GM23338 (cell line): Measurements from ENCODE around the gene S100P. TPM values are rescaled to one million over a fixed set of nuclear protein-coding genes. Genes with fewer than 3 reads are reported as not detected.

Source experiments
- ATAC-seq: fragments of 200-7000 bp; cut with Tn5 transposase; 3 replicates; pipeline ENCODE4 v1.9.1; 2020
- DNase-seq: peaks from one replicate; pipeline ENCODE4 v3.0.0-alpha.2; 2015; ENCODE audit warnings: low spot score
- H2AFZ ChIP-seq: fragments of 200-600 bp; sonication (generic); 2 replicates; pipeline ENCODE4 v1.8.0; 2016; ENCODE audit warnings: antibody characterized with exemption, mild to moderate bottlenecking, moderate library complexity
- H3F3A ChIP-seq: fragments of 200-600 bp; sonication (generic); replicated peaks from 2 replicates; pipeline ENCODE4 v1.8.0; 2017; ENCODE audit warnings: antibody characterized with exemption, mixed run types, low read depth
- H3K27ac ChIP-seq: fragments of 200-600 bp; sonication (generic); 2 replicates; pipeline ENCODE4 v1.6.1; 2016; ENCODE audit warnings: low read depth
- H3K27me3 ChIP-seq: fragments of 200-600 bp; sonication (generic); 2 replicates; pipeline ENCODE4 v1.8.0; 2016; ENCODE audit warnings: mild to moderate bottlenecking, mixed run types, moderate library complexity; ENCODE audit not compliant: insufficient read depth
- H3K36me3 ChIP-seq: fragments of 200-600 bp; sonication (generic); 2 replicates; pipeline ENCODE4 v1.8.0; 2016; ENCODE audit warnings: mild to moderate bottlenecking; ENCODE audit not compliant: insufficient read depth
- H3K4me1 ChIP-seq: fragments of 200-600 bp; sonication (generic); 2 replicates; pipeline ENCODE4 v1.8.0; 2016; ENCODE audit warnings: mild to moderate bottlenecking, moderate library complexity; ENCODE audit not compliant: insufficient read depth
- H3K4me2 ChIP-seq: fragments of 200-600 bp; sonication (generic); 2 replicates; pipeline ENCODE4 v1.7.1; 2017; ENCODE audit warnings: mixed run types
- H3K4me3 ChIP-seq: fragments of 200-600 bp; sonication (generic); 2 replicates; pipeline ENCODE4 v1.6.1; 2016; ENCODE audit warnings: mixed run types
- H3K79me2 ChIP-seq: fragments of 200-600 bp; sonication (generic); replicated peaks from 2 replicates; pipeline ENCODE4 v1.8.0; 2017; ENCODE audit warnings: mild to moderate bottlenecking; ENCODE audit not compliant: insufficient read depth
- H3K9me2 ChIP-seq: fragments of 200-600 bp; sonication (generic); 2 replicates; pipeline ENCODE4 v1.8.0; 2017; ENCODE audit not compliant: insufficient read depth
- H4K20me1 ChIP-seq: fragments of 200-600 bp; sonication (generic); replicated peaks from 2 replicates; pipeline ENCODE4 v1.8.0; 2017; ENCODE audit warnings: mild to moderate bottlenecking; ENCODE audit not compliant: insufficient read depth
- H3K27ac Mint-ChIP-seq: 2 replicates; pipeline ENCODE4 v1.8.0; 2020; ENCODE audit warnings: inconsistent platforms, mild to moderate bottlenecking, moderate library complexity, mixed read lengths
- H3K27me3 Mint-ChIP-seq: 3 replicates; pipeline ENCODE4 v1.8.0; 2022; ENCODE audit warnings: low read depth, mild to moderate bottlenecking, moderate library complexity, mixed read lengths, inconsistent platforms; ENCODE audit not compliant: insufficient read depth, poor library complexity
- H3K36me3 Mint-ChIP-seq: 3 replicates; pipeline ENCODE4 v1.8.0; 2021; ENCODE audit warnings: low read depth, mild to moderate bottlenecking, inconsistent platforms, moderate library complexity, mixed read lengths
- H3K4me1 Mint-ChIP-seq: 3 replicates; pipeline ENCODE4 v1.8.0; 2020; ENCODE audit warnings: mild to moderate bottlenecking, inconsistent platforms, mixed read lengths
- H3K4me3 Mint-ChIP-seq: 3 replicates; pipeline ENCODE4 v1.8.0; 2021; ENCODE audit warnings: moderate library complexity, mild to moderate bottlenecking, inconsistent platforms, mixed read lengths
- H3K9me3 Mint-ChIP-seq: 3 replicates; pipeline ENCODE4 v1.8.0; 2020; ENCODE audit warnings: moderate library complexity, mild to moderate bottlenecking, inconsistent platforms, mixed read lengths
- CREB1 ChIP-seq: fragments of 250-450 bp; sonication (Bioruptor Pico); IDR thresholded peaks from 2 replicates; pipeline ENCODE4 v1.5.0; 2020; ENCODE audit warnings: low read depth, mild to moderate bottlenecking, moderate library complexity
- EZH2 ChIP-seq: fragments of 200-600 bp; sonication (generic); IDR thresholded peaks from one replicate; pipeline ENCODE4 v1.8.0; 2017; ENCODE audit warnings: antibody characterized with exemption, mild to moderate bottlenecking, low read depth; ENCODE audit not compliant: unreplicated experiment
- EZH2phosphoT487 ChIP-seq: fragments of 200-600 bp; sonication (generic); IDR thresholded peaks from one replicate; pipeline ENCODE4 v1.8.1; 2018; ENCODE audit warnings: antibody characterized with exemption; ENCODE audit not compliant: unreplicated experiment
- JUNB ChIP-seq: IDR thresholded peaks from one replicate; pipeline ENCODE4 v1.6.1; 2016; ENCODE audit warnings: antibody characterized with exemption; ENCODE audit not compliant: unreplicated experiment
- NANOG ChIP-seq: IDR thresholded peaks from 2 replicates; pipeline ENCODE4 v1.6.1; 2016; ENCODE audit warnings: antibody characterized with exemption, borderline replicate concordance
- POLR2AphosphoS5 ChIP-seq: IDR thresholded peaks from 2 replicates; pipeline ENCODE4 v1.6.1; 2016; ENCODE audit warnings: antibody characterized with exemption, low read depth
- ZNF114 ChIP-seq: fragments of 250-450 bp; sonication (Bioruptor Pico); IDR thresholded peaks from 2 replicates; pipeline ENCODE4 v1.5.0; 2020; ENCODE audit warnings: mild to moderate bottlenecking, moderate library complexity
- ZNF331 ChIP-seq: fragments of 250-450 bp; sonication (Bioruptor Pico); IDR thresholded peaks from 2 replicates; pipeline ENCODE4 v1.5.0; 2020; ENCODE audit warnings: low read depth, mild to moderate bottlenecking, moderate library complexity
- polyA plus RNA-seq: library from polyadenylated mRNA; unstranded; fragments of >200 nt; fragmentation: Nextera tagmentation; extraction: Ambion mirVana; gene quantifications from 2 replicates; pipeline ENCODE4 v1.2.1, GENCODE V29; 2016
- total RNA-seq: library from RNA; depleted of rRNA; stranded (reverse); fragments of >200 nt; shearing (Covaris generic); gene quantifications from 2 replicates; pipeline ENCODE4 v1.2.3, GENCODE V29; 2014
- TF ChIP-seq, protein P1 (sequence below), 2 experiments: fragments of 200-600 bp in 1 of 2; sonication (generic) in 1 of 2; conservative IDR thresholded peaks; 2 replicates each; pipeline versions ENCODE4 v1.5.1 to v1.6.1; 2016 to 2017; ENCODE audit warnings: antibody characterized with exemption in 2 of 2, low read depth in 2 of 2, mild to moderate bottlenecking in 2 of 2, moderate library complexity in 1 of 2
- TF ChIP-seq, protein P2 (sequence below): IDR thresholded peaks from 2 replicates; pipeline ENCODE4 v1.6.1; 2016; ENCODE audit warnings: antibody characterized with exemption
- TF ChIP-seq, protein P3 (sequence below): IDR thresholded peaks from one replicate; pipeline ENCODE4 v1.6.1; 2018; ENCODE audit warnings: antibody characterized with exemption; ENCODE audit not compliant: unreplicated experiment

The S100P gene
- total and polyA plus RNA-seq, 2 experiments from 2014 or later = 0.32 TPM; not detected in 1

GRCh38 chr4:6689506-6689960 lies 4.1 kb upstream of the S100P start:
- H3K27me3 Mint-ChIP-seq = peaks cover 18% of the 10 kb centered on the region
- Histone ChIP-seq H3K4me2 (no peak overlapping the region), H3K27me3 (no peaks in the 10 kb centered on the region), H3K4me3 (no peak overlapping the region), H3K36me3 (no peaks in the 10 kb centered on the region), H3K79me2 (no peaks in the 10 kb centered on the region), H3K27ac (no peak overlapping the region), H3K9me2 (no peaks in the 10 kb centered on the region), H2AFZ (peak overlapping the region; percentile 47), H3K4me1 (peaks cover 3% of the 10 kb centered on the region; the same call in 1 of the 2 replicates), H4K20me1 (no peaks in the 10 kb centered on the region), H3F3A (no peaks in the 10 kb centered on the region)
- no peak for DNase-seq
- peak overlapping the region; percentile 44; the same call in 1 of the 2 replicates for H3K27ac Mint-ChIP-seq
- TF ChIP-seq EZH2phosphoT487 (no peak), POLR2AphosphoS5 (no peak), CREB1 (CRISPR knock-in tag) (no peak), EZH2 (no peak), JUNB (no peak), ZNF331 (CRISPR knock-in tag) (no peak), ZNF114 (CRISPR knock-in tag) (no peak), NANOG (no peak)
- TF ChIP-seq, protein P1, sequence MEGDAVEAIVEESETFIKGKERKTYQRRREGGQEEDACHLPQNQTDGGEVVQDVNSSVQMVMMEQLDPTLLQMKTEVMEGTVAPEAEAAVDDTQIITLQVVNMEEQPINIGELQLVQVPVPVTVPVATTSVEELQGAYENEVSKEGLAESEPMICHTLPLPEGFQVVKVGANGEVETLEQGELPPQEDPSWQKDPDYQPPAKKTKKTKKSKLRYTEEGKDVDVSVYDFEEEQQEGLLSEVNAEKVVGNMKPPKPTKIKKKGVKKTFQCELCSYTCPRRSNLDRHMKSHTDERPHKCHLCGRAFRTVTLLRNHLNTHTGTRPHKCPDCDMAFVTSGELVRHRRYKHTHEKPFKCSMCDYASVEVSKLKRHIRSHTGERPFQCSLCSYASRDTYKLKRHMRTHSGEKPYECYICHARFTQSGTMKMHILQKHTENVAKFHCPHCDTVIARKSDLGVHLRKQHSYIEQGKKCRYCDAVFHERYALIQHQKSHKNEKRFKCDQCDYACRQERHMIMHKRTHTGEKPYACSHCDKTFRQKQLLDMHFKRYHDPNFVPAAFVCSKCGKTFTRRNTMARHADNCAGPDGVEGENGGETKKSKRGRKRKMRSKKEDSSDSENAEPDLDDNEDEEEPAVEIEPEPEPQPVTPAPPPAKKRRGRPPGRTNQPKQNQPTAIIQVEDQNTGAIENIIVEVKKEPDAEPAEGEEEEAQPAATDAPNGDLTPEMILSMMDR (conservative IDR thresholded peaks at IDR 0.05; ENCODE audit: low read depth in 2 of 2) = no peak
- TF ChIP-seq, protein P2, sequence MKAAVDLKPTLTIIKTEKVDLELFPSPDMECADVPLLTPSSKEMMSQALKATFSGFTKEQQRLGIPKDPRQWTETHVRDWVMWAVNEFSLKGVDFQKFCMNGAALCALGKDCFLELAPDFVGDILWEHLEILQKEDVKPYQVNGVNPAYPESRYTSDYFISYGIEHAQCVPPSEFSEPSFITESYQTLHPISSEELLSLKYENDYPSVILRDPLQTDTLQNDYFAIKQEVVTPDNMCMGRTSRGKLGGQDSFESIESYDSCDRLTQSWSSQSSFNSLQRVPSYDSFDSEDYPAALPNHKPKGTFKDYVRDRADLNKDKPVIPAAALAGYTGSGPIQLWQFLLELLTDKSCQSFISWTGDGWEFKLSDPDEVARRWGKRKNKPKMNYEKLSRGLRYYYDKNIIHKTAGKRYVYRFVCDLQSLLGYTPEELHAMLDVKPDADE = no peak
- TF ChIP-seq, protein P3, sequence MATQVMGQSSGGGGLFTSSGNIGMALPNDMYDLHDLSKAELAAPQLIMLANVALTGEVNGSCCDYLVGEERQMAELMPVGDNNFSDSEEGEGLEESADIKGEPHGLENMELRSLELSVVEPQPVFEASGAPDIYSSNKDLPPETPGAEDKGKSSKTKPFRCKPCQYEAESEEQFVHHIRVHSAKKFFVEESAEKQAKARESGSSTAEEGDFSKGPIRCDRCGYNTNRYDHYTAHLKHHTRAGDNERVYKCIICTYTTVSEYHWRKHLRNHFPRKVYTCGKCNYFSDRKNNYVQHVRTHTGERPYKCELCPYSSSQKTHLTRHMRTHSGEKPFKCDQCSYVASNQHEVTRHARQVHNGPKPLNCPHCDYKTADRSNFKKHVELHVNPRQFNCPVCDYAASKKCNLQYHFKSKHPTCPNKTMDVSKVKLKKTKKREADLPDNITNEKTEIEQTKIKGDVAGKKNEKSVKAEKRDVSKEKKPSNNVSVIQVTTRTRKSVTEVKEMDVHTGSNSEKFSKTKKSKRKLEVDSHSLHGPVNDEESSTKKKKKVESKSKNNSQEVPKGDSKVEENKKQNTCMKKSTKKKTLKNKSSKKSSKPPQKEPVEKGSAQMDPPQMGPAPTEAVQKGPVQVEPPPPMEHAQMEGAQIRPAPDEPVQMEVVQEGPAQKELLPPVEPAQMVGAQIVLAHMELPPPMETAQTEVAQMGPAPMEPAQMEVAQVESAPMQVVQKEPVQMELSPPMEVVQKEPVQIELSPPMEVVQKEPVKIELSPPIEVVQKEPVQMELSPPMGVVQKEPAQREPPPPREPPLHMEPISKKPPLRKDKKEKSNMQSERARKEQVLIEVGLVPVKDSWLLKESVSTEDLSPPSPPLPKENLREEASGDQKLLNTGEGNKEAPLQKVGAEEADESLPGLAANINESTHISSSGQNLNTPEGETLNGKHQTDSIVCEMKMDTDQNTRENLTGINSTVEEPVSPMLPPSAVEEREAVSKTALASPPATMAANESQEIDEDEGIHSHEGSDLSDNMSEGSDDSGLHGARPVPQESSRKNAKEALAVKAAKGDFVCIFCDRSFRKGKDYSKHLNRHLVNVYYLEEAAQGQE = no peak
- no peak overlapping the region for H3K4me3 Mint-ChIP-seq
- H3K4me1 Mint-ChIP-seq = peaks cover 31% of the 10 kb centered on the region
- H3K36me3 Mint-ChIP-seq = peaks cover 15% of the 10 kb centered on the region
- ATAC-seq = peak; percentile 9
- peaks cover 20% of the 10 kb centered on the region for H3K9me3 Mint-ChIP-seq
